HG03139 (cell line): ENCODE results near the gene MPP4.
"Not testable (repeated sequence)": the region's sequence is repeated elsewhere in the genome, so short reads cannot be mapped to it uniquely, and the experiment has no call there.

Source experiments
- ATAC-seq: cut with Tn5 transposase; IDR thresholded peaks from one replicate; pipeline ENCODE4 v1.9.1; 2021; ENCODE audit not compliant: unreplicated experiment

MPP4 gene

GRCh38 chr2:201673546-201673945, 24.9 kb downstream of the MPP4 start:
- ATAC-seq = no peak

DNA sequence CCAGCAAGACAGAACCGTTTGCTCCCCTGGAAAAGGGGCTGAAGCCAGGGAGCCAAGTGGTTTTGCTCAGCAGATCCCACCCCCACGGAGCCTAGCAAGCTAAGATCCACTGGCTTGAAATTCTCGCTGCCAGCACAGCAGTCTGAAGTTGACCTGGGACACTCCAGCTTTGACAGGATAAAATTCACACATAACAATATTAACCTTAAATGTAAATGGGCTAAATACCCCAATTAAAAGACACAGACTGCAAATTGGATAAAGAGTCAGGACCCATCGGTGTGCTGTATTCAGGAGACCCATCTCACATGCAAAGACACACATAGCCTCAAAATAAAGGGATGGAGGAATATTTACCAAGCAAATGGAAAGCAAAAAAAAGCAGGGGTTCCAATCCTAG, 27.2 kb downstream of the MPP4 start:
- not testable (repeated sequence) for ATAC-seq

DNA sequence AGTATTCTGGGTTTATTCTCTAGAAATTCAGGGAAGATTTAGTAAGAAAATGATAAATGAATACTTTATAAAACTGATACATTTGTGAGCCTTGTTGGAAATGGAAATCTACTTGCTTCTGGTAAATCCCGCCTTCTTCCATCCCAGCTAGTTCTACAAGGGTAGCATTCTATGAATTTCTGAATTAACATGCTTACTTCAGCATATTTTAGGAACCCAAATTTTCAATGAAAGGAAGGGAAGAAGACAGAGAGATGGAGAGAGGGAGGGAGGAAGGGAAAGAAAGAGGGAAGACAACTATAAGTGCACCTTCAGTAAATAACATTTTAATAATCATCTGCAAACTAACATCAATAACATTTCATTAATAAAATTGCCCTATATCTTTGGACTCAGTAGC, 28.6 kb downstream of the MPP4 start:
- ATAC-seq = no peak

DNA sequence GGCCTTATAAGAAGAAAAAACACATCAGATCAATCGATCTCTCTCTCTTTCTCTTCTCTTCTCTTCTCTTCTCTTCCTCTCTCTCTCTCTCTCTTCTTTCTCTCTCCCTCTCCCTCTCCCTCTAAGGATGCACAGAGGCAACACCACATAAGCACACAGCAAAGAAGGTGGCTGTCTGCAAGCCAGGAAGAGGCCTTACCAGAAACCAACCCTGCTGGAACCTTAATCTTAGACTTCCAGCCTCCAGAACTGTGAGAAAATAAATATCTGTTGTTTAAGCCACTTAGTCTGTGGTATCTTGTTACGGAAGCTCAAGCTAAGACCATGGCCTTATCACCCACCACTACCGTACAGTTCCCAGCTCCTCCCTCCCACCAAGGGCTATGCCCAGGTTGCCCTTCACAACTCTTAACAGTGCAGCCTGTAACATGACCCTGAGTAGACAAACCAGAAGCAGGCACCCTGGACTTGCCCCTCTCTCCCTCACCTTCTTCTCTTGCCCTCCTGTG, 30.0 kb downstream of the MPP4 start:
- ATAC-seq = no peak

DNA sequence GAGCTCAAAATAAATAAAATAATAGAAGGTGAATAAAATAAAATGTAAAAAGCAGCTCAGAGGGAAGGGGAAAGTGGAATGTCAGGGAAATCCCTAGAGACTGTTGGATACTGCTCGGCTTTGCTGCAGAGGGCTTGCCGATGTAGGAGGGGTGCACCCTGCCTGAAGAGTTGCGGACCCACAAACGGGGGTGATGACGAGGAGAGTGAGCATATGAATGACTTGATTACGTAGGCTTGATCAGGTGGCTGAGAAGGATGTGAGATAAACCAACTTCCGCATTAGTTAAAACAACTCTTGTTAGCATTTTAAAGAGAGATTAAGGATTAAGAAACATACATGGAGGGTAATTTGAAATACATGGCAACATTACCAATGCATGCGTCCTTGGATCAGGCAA, 34.1 kb downstream of the MPP4 start:
- no peak for ATAC-seq

- ATAC-seq = no peak
Observed at GRCh38 chr2:201661366-201661765, 37.1 kb downstream of the MPP4 start.

- ATAC-seq = no peak
Observed at GRCh38 chr2:201660293-201660895, 38.0 kb downstream of the MPP4 start.

GRCh38 chr2:201656740-201657139, 41.7 kb downstream of the MPP4 start:
- no peak for ATAC-seq

GRCh38 chr2:201656102-201656501, 42.3 kb downstream of the MPP4 start:
- ATAC-seq = no peak

GRCh38 chr2:201654616-201655384, 43.6 kb downstream of the MPP4 start:
- ATAC-seq = no peak

GRCh38 chr2:201653221-201653620, 45.2 kb downstream of the MPP4 start:
- no peak for ATAC-seq

DNA sequence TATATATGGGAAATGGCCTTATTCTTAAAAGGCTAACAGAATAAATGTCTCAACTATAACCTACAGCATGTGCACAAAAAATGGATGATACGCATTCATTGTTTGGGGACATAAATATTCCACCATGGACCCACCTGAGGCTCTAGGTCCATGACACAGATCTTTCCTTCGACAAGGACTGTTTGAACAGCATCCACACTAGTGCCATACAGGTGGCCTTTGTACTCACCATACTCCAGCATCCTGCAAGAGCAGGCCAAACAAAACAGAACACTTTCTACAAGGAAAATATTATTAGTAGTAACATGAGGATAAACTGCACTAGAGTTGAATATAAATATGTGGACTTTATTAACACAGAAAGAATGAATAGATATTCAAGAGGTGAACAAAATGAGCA, 49.0 kb downstream of the MPP4 start:
- ATAC-seq = no peak

DNA sequence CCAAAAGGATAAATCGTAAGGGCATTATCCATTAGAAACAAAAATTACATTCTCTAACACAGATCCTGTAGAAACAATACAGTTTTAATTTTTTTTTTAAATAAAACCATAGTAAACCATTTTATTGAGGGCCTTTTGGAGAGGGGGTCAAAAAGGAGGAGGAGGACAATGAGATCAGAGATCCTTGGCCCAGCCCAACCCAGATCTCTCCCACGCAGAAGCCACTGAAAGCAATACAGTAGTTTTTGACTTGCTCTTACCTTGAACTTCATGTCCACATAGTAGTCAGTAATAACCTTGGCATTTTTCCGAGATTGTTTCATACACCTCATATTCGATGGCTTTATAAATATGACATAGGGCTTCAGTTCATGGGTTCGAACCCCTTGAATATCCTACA, 51.0 kb downstream of the MPP4 start:
- no peak for ATAC-seq

DNA sequence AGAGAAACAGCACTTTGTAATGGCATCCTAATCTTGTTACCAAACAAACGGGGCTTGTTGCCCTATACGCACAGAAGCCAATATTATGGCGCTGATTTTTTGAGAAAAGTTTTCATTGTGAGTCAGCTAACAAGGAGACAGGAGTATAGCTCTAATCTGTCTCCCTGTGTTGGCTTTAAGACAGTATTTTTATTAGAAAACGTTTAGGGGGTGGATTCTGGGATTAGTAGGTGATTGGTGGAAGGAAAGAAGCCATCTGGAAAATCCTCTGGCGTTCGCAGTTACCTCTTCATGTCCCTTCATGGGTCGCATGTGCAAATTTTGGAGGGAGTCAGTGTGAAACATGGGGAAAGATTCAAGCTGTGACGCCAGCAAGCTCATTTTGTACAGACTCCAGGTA, 54.4 kb downstream of the MPP4 start:
- no peak for ATAC-seq

GRCh38 chr2:201643216-201643890, 55.1 kb downstream of the MPP4 start, which contains the start of gene TMEM237:
TSS of gene TMEM237 (minus strand) at chr2:201643503. CDS start at chr2:201643400, 103 bp downstream.
- peak; percentile 36 for ATAC-seq

DNA sequence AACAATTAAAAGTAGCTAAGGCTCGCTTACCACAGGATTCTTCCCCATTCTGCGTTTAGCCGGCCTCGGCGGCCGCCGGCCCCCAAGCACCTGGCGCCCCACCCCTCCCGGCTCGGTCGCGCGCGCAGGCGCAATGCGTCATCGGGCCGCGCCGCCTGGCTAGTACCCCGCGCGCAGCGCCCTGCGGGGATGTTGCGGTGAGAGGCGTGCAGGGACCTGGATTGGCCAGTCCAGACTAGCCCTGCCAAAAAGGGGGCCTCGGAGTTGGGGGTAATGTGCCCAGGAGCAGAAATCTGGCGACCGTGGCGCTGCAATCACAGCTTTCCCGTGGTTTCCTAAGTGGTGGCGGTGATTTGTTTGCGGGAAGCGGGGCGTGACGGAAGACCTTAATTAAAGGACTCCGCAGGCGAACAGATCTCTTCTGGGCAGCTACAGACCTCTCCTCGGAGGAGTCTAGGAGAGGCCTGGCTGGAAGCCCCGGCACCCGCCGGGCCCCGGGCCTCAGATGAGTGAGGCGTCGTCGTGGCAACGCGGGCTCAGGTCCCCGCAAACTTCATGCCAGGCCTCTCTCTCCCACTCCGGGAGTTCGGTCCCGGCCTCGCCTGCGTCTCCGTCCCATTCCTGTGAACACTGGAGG, 55.7 kb downstream of the MPP4 start:
- peak; percentile 77 for ATAC-seq

DNA sequence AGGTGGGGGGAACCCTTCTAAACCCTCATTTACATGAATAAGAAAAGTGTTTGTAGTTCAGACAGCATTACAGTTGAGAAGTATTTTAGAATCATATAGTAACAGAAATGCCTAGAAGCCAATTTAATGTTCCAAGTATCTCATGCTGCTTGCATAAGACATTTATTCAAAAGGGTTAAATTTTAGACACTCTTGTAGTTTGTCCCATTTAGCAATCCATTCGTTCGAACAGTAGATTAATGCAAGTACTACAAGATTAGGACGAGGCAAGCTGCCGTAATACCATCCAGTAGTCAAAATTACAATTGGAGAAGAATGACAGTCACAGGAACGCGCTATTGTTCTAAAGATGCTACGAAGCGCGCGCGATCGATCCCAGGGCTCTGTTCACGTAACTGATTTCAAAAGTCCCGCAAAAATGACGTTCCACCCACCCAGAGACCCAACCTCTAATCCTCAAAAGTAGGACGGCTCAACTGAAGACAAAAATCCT, 56.3 kb downstream of the MPP4 start:
- peak; percentile 37 for ATAC-seq

- ATAC-seq = no peak
Observed at GRCh38 chr2:201639205-201639604, 59.2 kb downstream of the MPP4 start.

DNA sequence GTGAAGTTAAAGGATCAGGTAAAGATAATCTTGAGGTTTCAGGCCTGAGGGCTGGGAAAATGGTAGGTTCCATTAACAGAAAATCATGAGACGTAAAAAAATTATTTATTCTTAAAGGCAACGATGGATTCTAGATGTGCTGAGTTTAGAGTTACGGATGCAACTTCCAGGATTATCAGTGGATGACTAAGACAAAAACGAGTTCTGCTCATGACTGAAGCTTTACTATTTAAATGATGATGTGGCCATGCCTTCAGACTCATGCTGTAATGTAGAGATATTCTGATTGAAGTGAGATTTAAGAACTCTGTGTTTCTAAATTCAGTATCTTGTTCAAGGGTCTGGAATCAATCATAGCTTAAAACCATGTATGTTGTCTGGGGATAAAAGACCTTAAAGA, 60.1 kb downstream of the MPP4 start:
- no peak for ATAC-seq

DNA sequence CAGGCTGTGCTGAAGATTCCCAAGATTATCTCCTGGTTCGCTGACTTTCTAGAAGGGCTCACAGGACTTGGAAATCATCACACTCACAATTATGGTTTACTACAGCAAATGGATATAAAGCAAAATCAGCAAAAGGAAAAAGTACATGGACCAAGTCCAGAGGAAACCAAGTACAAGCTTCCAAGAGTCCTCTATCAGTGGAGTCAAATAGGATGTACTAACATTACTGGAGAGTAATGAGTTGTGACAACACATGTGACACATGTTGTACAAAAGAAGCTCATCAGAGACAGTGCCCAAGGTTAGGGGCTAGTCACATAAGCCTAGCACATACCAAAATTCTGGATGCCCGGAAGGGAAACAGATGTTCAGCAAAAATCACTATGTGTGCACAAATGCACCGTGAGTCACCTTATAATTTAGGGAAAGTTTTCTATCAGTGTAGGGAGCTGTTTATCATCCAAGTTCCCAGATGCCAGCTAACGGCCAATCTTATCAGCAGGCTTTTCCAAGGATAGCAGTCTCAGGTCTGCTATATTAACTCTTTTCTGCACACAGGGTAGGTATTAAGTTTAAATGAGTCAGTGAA, 64.7 kb downstream of the MPP4 start:
- no peak for ATAC-seq

DNA sequence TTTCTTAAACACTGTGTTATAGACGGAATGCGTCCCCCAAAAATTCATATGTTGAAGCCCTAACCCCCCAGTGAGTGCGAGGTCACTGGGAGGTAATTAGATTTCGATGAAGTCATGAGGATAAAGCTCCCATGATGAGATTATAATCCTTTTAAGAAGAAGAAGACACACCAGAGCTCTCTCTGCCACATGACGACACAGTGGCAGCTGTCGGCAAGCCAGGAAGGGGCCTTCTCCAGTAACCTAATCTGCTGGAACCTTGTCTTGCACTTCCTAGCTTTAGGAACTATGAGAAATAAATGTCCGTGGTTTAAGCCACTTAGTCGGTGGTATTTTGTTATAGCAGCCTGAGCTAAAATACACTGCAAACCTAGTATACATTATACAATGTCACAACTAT, 67.4 kb downstream of the MPP4 start:
- ATAC-seq = no peak
